SK-N-SH (cell line): Measurements from ENCODE around the gene MRPL53. TPM values are rescaled to one million over a fixed set of nuclear protein-coding genes. Genes with fewer than 3 reads are reported as not detected.

ENCODE experiments used
- CTCF ChIA-PET: fragments of 300-600, 350-600 bp; formaldehyde crosslinking; extraction: SDS; loops from one replicate; lab custom pipeline; 2021; lab: Yijun Ruan, JAX
- POLR2A ChIA-PET: fragments of 350-600 bp; sonication (Branson Sonifier 250); formaldehyde crosslinking; extraction: SDS; loops from one replicate; lab custom pipeline; 2020; ENCODE audit warnings: antibody characterized with exemption, inconsistent platforms; lab: Yijun Ruan, JAX
- DNase-seq: peaks from one replicate; pipeline ENCODE4 v3.0.0; 2012
- H2AFZ ChIP-seq: fragments of 200-600 bp; sonication (generic); 2 replicates; pipeline ENCODE4 v1.8.1; 2016; ENCODE audit warnings: antibody characterized with exemption, mild to moderate bottlenecking, low read depth
- H3F3A ChIP-seq: fragments of 200-600 bp; sonication (generic); replicated peaks from 2 replicates; pipeline ENCODE3; 2016; ENCODE audit warnings: antibody characterized with exemption, mild to moderate bottlenecking; ENCODE audit not compliant: insufficient read depth
- H3K27ac ChIP-seq, 2 experiments: fragments of 200-500 bp in 1 of 2; fragments of 200-600 bp in 1 of 2; sonication (Bioruptor generic) in 1 of 2; sonication (generic), shearing (Covaris generic) in 1 of 2; 2 replicates each; pipeline versions ENCODE4 v1.5.1 to v1.6.1; 2014 to 2016; ENCODE audit warnings: low read depth in 2 of 2, inconsistent platforms in 1 of 2, low read length in 1 of 2, mild to moderate bottlenecking in 1 of 2, mixed read lengths in 1 of 2
- H3K27me3 ChIP-seq: fragments of 200-600 bp; sonication (generic), shearing (Covaris generic); 2 replicates; pipeline ENCODE4 v1.6.1; 2016; ENCODE audit warnings: mixed run types; ENCODE audit not compliant: insufficient read depth
- H3K36me3 ChIP-seq, 2 experiments: fragments of 200-500 bp in 1 of 2; fragments of 200-600 bp in 1 of 2; sonication (Bioruptor generic) in 1 of 2; sonication (generic) in 1 of 2; replicated peaks in 1 of 2; 2 replicates each; pipeline versions ENCODE3 to v1.5.1; 2014 to 2016; ENCODE audit warnings: low read length in 1 of 2, mild to moderate bottlenecking in 1 of 2; ENCODE audit not compliant: insufficient read depth in 2 of 2, control insufficient read depth in 1 of 2
- H3K4me1 ChIP-seq, 2 experiments: fragments of 200-500 bp in 1 of 2; fragments of 200-600 bp in 1 of 2; sonication (Bioruptor generic) in 1 of 2; sonication (generic), shearing (Covaris generic) in 1 of 2; 2 replicates each; pipeline versions ENCODE4 v1.5.1 to v1.6.1; 2014 to 2016; ENCODE audit warnings: low read depth in 1 of 2, low read length in 1 of 2, mixed run types in 1 of 2; ENCODE audit not compliant: insufficient read depth in 2 of 2, control insufficient read depth in 1 of 2
- H3K4me2 ChIP-seq: fragments of 200-600 bp; sonication (generic), shearing (Covaris generic); 2 replicates; pipeline ENCODE4 v1.6.1; 2017; ENCODE audit warnings: mixed run types
- H3K4me3 ChIP-seq, 2 experiments: fragments of 200-500 bp in 1 of 2; fragments of 200-600 bp in 1 of 2; sonication (Bioruptor generic) in 1 of 2; sonication (generic), shearing (Covaris generic) in 1 of 2; 2 replicates each; pipeline versions ENCODE4 v1.5.1 to v1.8.1; 2014 to 2016; ENCODE audit warnings: low read depth in 2 of 2, inconsistent platforms in 1 of 2, low read length in 1 of 2, mild to moderate bottlenecking in 1 of 2, mixed read lengths in 1 of 2, moderate library complexity in 1 of 2
- H3K79me2 ChIP-seq: fragments of 200-600 bp; sonication (generic); 2 replicates; pipeline ENCODE4 v1.8.1; 2017; ENCODE audit warnings: mild to moderate bottlenecking; ENCODE audit not compliant: insufficient read depth
- H3K9ac ChIP-seq: fragments of 200-600 bp; sonication (generic); 2 replicates; pipeline ENCODE4 v1.6.1; 2017; ENCODE audit warnings: mixed run types
- H3K9me2 ChIP-seq: fragments of 200-600 bp; sonication (generic); 2 replicates; pipeline ENCODE4 v1.6.1; 2017; ENCODE audit warnings: mixed run types
- H3K9me3 ChIP-seq: fragments of 200-600 bp; sonication (generic); 2 replicates; pipeline ENCODE4 v1.6.1; 2017; ENCODE audit warnings: mixed run types, mild to moderate bottlenecking, moderate library complexity
- H4K20me1 ChIP-seq: fragments of 200-600 bp; sonication (generic); 2 replicates; pipeline ENCODE4 v1.6.1; 2017; ENCODE audit warnings: mild to moderate bottlenecking, mixed run types; ENCODE audit not compliant: insufficient read depth
- ELF1 ChIP-seq: IDR thresholded peaks from 2 replicates; pipeline ENCODE4 v1.4.0; 2012
- EZH2phosphoT487 ChIP-seq: fragments of 200-600 bp; sonication (generic); IDR thresholded peaks from 2 replicates; pipeline ENCODE4 v1.6.1; 2017; ENCODE audit warnings: low read depth, mixed run types, mild to moderate bottlenecking, antibody characterized with exemption, moderate library complexity, borderline replicate concordance
- FOSL2 ChIP-seq: IDR thresholded peaks from 2 replicates; pipeline ENCODE4 v1.4.0; 2012; ENCODE audit warnings: low read depth, mild to moderate bottlenecking, moderate library complexity, borderline replicate concordance
- FOXM1 ChIP-seq: IDR thresholded peaks from 2 replicates; pipeline ENCODE4 v1.4.0; 2012; ENCODE audit warnings: low read depth, mild to moderate bottlenecking
- GATA2 ChIP-seq: sonication (generic); formaldehyde crosslinking; IDR thresholded peaks from 2 replicates; pipeline ENCODE4 v1.5.0; 2020; ENCODE audit warnings: mild to moderate bottlenecking, missing genetic modification reagents
- IRF3 ChIP-seq: fragments of 150-350 bp; IDR thresholded peaks from 2 replicates; pipeline ENCODE4 v1.6.1; 2016; ENCODE audit warnings: mild to moderate bottlenecking, low read depth, low read length
- NRF1 ChIP-seq: IDR thresholded peaks from 2 replicates; pipeline ENCODE4 v1.6.1; 2012; ENCODE audit warnings: low read depth, mild to moderate bottlenecking, low read length
- POLR2AphosphoS5 ChIP-seq: IDR thresholded peaks from 2 replicates; pipeline ENCODE4 v1.6.1; 2012; ENCODE audit warnings: low read depth, low read length
- REST ChIP-seq: IDR thresholded peaks from 2 replicates; pipeline ENCODE4 v1.6.1; 2012; ENCODE audit warnings: mild to moderate bottlenecking, low read depth, low read length, moderate library complexity
- RXRA ChIP-seq: IDR thresholded peaks from 2 replicates; pipeline ENCODE4 v1.4.0; 2012; ENCODE audit warnings: low read depth, mild to moderate bottlenecking, borderline replicate concordance
- TAF1 ChIP-seq: IDR thresholded peaks from 2 replicates; pipeline ENCODE4 v1.6.1; 2012; ENCODE audit warnings: low read depth, mild to moderate bottlenecking, low read length, moderate library complexity, borderline replicate concordance
- TCF12 ChIP-seq: IDR thresholded peaks from 2 replicates; pipeline ENCODE4 v1.4.0; 2012
- TEAD4 ChIP-seq: IDR thresholded peaks from 2 replicates; pipeline ENCODE4 v1.4.0; 2012; ENCODE audit warnings: mild to moderate bottlenecking, borderline replicate concordance; ENCODE audit not compliant: insufficient read depth
- YY1 ChIP-seq: IDR thresholded peaks from 2 replicates; pipeline ENCODE4 v1.4.0; 2012; ENCODE audit warnings: low read depth, mild to moderate bottlenecking
- WGBS: methylation state at CpG from one replicate; pipeline ENCODE4 v1.1.6; 2017; ENCODE audit warnings: low lambda C conversion rate; 5-methylcytosine and 5-hydroxymethylcytosine counted together
- polyA plus RNA-seq, 3 experiments: library from polyadenylated mRNA; depleted of rRNA; stranded (reverse); fragments of >200 nt; gene quantifications; 2 replicates each; pipeline ENCODE4 v1.2.3, GENCODE V29; 2012
- TF ChIP-seq, protein P1 (sequence below): IDR thresholded peaks from 2 replicates; pipeline ENCODE4 v1.4.0; 2012; ENCODE audit warnings: low read depth, borderline replicate concordance
- TF ChIP-seq, protein P2 (sequence below): fragments of 150-350 bp; IDR thresholded peaks from 2 replicates; pipeline ENCODE4 v1.6.1; 2017; ENCODE audit warnings: antibody characterized with exemption, low read length, low read depth, borderline replicate concordance
- TF ChIP-seq, protein P3 (sequence below): IDR thresholded peaks from 2 replicates; pipeline ENCODE4 v1.4.0; 2012; ENCODE audit warnings: low read depth
- TF ChIP-seq, protein P4 (sequence below): fragments of 200-600 bp; sonication (generic); IDR thresholded peaks from 2 replicates; pipeline ENCODE4 v1.6.1; 2017; ENCODE audit warnings: antibody characterized with exemption, mild to moderate bottlenecking, moderate library complexity

Gene MRPL53
- polyA plus RNA-seq, 1 of the 3 experiments (the other 2 are of a cell fraction): 95.0 TPM

- TF ChIP-seq FOSL2: no peak
- peak; percentile 89 for TF ChIP-seq ELF1
- no peak for TF ChIP-seq GATA2 (CRISPR knock-in tag)
- TF ChIP-seq YY1: peak; percentile 92
- TF ChIP-seq RXRA: no peak
- no peak for TF ChIP-seq FOXM1
Measured at GRCh38 chr2:74472086-74472944, at the start of gene MRPL53 (continued).

DNA sequence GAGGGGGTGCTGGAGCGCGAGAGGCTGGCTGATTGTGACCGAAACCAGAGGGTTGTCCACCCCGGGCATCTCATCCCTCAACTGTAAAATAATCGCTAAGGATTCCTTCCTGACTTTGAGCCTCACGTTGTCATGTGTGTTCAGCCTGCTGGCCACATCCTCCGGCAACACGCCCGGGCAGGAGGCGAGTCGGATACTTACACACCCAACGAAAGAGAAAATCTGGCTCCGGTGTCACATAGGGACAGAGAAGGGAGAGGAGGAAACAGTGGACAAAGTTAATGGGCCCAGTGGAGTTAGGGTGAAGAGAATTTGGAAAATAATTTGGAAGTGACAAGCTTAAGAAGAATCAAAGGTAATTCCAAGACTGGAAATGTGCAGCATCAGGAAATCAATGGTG is 44.2 kb upstream of the MRPL53 start:
- no peaks in the 10 kb centered on the region for H3K9me3 ChIP-seq
- H3K4me3 ChIP-seq: no peak overlapping the region
- DNase-seq: no peak
- TF ChIP-seq IRF3 (no peak), POLR2AphosphoS5 (no peak), TCF12 (no peak), TEAD4 (no peak), NRF1 (no peak), REST (no peak), TAF1 (no peak), EZH2phosphoT487 (no peak), GATA2 (CRISPR knock-in tag) (no peak)
- TF ChIP-seq, protein P1, sequence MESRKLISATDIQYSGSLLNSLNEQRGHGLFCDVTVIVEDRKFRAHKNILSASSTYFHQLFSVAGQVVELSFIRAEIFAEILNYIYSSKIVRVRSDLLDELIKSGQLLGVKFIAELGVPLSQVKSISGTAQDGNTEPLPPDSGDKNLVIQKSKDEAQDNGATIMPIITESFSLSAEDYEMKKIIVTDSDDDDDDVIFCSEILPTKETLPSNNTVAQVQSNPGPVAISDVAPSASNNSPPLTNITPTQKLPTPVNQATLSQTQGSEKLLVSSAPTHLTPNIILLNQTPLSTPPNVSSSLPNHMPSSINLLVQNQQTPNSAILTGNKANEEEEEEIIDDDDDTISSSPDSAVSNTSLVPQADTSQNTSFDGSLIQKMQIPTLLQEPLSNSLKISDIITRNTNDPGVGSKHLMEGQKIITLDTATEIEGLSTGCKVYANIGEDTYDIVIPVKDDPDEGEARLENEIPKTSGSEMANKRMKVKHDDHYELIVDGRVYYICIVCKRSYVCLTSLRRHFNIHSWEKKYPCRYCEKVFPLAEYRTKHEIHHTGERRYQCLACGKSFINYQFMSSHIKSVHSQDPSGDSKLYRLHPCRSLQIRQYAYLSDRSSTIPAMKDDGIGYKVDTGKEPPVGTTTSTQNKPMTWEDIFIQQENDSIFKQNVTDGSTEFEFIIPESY: no peak
- TF ChIP-seq, protein P2, sequence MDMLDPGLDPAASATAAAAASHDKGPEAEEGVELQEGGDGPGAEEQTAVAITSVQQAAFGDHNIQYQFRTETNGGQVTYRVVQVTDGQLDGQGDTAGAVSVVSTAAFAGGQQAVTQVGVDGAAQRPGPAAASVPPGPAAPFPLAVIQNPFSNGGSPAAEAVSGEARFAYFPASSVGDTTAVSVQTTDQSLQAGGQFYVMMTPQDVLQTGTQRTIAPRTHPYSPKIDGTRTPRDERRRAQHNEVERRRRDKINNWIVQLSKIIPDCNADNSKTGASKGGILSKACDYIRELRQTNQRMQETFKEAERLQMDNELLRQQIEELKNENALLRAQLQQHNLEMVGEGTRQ: no peak
- TF ChIP-seq, protein P3, sequence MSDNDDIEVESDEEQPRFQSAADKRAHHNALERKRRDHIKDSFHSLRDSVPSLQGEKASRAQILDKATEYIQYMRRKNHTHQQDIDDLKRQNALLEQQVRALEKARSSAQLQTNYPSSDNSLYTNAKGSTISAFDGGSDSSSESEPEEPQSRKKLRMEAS: no peak
- TF ChIP-seq, protein P4, sequence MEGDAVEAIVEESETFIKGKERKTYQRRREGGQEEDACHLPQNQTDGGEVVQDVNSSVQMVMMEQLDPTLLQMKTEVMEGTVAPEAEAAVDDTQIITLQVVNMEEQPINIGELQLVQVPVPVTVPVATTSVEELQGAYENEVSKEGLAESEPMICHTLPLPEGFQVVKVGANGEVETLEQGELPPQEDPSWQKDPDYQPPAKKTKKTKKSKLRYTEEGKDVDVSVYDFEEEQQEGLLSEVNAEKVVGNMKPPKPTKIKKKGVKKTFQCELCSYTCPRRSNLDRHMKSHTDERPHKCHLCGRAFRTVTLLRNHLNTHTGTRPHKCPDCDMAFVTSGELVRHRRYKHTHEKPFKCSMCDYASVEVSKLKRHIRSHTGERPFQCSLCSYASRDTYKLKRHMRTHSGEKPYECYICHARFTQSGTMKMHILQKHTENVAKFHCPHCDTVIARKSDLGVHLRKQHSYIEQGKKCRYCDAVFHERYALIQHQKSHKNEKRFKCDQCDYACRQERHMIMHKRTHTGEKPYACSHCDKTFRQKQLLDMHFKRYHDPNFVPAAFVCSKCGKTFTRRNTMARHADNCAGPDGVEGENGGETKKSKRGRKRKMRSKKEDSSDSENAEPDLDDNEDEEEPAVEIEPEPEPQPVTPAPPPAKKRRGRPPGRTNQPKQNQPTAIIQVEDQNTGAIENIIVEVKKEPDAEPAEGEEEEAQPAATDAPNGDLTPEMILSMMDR: no peak
- ChIA-PET POLR2A (no interaction called here), CTCF (interaction anchor here (1.1 to 2.4 kb wide), 2 partner anchors 8 to 23 kb away, joined by 3 to 7 read pairs; no protein-coding TSS in a partner anchor)
- 93% methylated on average over 13 of the region's 13 CpGs for WGBS
- peaks cover 9 to 15% of the 10 kb centered on the region in 2 experiments; a peak in 1 of 4 replicates for H3K4me1 ChIP-seq
- no peak overlapping the region for H3K27ac ChIP-seq
- H3K79me2 ChIP-seq: peaks cover 23% of the 10 kb centered on the region; the same call in 1 of the 2 replicates
- H2AFZ ChIP-seq: no peak overlapping the region
- H3K27me3 ChIP-seq: no peaks in the 10 kb centered on the region
- no peak overlapping the region for H3K4me2 ChIP-seq
- H3K36me3 ChIP-seq: peaks cover 4% of the 10 kb centered on the region in 2 experiments
- H3F3A ChIP-seq: peaks cover 15% of the 10 kb centered on the region
- no peaks in the 10 kb centered on the region for H3K9me2 ChIP-seq
- no peak overlapping the region for H3K9ac ChIP-seq
- no peaks in the 10 kb centered on the region for H4K20me1 ChIP-seq
